Regular cardiac myocyte (primary cell): ENCODE measurements around the gene ANKRD52. TPM values are rescaled to one million over a fixed set of nuclear protein-coding genes. Genes with fewer than 3 reads are reported as not detected.

ENCODE experiments used
- total RNA-seq: library from RNA; depleted of rRNA; stranded (reverse); fragments of >200 nt; gene quantifications from 2 replicates; pipeline ENCODE4 v1.2.3, GENCODE V29; 2014

The ANKRD52 gene
- total RNA-seq, result 14.7 and 18.0 TPM in 2 replicates

DNA sequence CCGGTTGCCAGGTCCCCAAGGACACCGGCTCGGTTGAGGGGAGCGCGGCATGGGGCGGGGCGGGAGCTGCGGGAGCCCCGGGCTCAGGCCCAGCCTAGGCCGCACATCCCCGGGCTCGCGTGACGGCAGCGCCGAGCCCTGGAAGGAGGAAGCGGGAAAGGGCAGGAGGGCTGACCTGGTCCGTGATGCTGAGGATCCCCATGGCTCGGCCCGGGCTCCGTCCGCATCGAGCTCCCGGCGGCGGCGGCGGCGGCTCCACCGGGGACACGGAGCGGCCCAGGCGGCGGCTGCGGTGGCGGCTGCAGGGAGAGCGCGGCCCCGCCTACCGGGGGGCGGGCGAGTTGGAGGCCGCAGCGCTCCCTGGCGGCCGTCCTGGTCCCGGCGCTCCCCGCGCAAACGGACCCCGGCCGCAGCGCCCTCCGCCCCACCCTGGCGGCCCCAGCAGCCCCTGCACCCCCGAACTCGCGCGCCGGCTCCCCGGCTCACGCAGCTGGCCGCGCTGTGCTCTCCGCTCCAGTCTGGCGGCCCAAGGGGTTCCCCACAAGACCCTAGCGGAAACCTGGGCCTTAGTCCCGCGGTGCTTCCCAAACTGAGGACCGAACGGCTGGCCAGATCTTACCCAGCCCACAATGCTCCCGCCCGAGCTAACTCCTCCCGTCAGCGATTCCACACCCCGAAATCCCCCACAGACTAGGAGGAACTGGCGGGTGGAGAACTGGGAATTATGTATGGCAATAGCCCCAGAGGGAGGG, at the start of gene ANKRD52:
Gene ANKRD52, minus strand, starts transcription at position 317 of the 752 bp plus-strand sequence. Its CDS starts 115 bp downstream, at position 202.

DNA sequence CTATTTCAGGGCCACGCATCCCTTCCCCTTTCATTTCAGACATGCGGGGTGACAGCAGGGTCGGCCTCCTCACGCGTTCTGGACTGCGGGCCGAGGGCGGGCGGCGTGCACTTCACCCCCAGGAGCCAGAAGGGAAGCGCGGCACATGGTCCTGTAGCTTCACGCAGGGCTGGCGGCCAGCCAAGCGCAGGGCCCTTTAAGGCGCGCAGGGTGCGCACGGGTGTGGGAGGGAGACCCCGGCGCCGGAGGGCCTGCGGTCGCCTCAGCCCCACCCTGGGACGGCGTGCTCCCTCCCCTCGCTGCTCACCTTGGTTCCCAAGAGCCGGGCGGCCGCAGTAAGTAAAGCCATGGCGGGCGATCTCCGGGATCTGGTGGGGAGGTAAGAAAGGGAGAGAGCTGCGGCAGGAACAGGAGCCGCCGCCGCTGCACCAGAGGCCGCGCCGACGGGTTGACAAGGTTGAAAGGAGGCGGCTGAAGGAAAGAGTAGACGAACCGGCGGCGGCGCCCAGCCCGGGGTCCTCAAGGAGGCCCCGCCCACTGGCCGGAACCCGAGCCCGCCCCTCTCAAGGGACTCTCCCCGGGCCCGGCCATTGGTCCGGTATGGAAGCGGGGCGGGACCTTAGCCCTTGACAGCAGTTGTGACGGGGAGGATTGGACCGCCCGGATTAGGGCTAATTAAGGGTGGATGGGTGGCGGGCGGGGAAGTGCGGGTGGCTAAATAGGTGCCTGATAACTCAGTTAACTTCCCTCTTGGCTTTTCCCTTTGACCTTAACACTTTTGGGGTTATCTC, 41.9 kb upstream of the ANKRD52 start, which contains the start of gene CS:
Gene CS, minus strand, starts transcription at position 478 of the 791 bp plus-strand sequence. Its CDS starts 129 bp downstream, at position 349.

DNA sequence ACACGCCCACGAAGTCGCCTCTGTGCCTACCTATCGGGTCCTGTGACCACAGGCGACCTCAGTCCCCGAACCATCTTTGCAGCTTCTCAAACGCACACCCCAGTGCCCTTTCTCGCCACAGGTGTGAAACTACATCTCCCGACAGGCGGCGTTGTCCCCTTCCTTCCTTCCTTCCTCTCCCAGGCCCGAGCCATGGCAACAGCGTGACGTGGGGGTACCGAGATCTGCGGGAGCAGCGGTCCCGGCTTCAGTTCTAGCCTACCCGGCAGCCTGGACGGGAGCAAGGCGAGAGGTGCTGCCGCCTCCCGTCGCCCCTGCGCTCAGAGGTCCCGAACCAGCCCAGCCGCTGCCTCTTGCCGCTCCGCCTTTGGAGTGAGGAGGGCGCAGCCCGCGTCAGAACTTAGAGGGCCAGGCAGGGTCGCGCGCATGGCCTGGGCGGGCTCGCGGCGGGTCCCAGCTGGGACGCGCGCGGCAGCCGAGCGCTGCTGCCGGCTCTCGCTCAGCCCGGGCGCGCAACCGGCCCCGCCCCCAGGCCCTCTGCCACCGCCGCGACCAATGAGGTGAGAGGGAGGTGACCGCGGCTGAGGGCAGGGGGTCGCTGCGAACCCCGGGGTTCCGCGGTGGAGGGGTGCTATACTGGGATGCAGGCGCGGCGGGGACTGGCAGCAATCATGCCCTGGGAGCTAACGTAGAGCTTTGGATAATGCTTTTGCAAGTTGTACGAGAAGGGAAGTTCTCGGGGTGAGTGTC, 8.7 kb upstream of the ANKRD52 start, which contains the start of gene COQ10A:
Gene COQ10A, plus strand, starts transcription at position 250 of the 750 bp plus-strand sequence. Its CDS starts 177 bp downstream, at position 427.

DNA sequence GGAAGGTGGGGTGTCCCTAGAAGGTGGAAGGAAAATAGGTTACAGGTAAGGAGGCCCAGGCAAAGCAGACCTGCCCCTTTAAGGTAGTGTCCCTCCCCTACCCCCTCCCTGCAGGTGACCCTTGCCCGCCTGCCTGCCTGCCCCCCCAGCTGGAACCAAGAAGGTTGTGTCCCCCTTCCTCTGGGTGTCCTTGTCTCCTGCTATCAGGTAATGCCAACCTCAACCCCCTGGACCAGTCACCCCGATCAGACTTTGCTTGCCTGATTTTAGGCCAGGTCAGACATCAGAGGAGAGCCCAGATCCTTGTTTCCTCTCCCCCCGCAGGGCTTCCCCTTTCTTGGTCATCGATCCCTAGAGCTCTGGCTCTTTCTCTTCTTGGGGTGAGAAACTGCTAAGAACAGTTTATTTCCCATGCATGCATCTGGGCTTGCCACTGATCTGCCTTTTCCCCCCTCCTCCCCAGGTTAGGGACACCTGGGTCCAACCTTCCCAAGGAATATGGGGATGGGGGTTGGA, 28.2 kb downstream of the ANKRD52 start, which contains the start of gene SLC39A5:
Gene SLC39A5, plus strand, starts transcription at position 136 of the 516 bp plus-strand sequence. CDS start 1,224 bp downstream, outside the sequence.

DNA sequence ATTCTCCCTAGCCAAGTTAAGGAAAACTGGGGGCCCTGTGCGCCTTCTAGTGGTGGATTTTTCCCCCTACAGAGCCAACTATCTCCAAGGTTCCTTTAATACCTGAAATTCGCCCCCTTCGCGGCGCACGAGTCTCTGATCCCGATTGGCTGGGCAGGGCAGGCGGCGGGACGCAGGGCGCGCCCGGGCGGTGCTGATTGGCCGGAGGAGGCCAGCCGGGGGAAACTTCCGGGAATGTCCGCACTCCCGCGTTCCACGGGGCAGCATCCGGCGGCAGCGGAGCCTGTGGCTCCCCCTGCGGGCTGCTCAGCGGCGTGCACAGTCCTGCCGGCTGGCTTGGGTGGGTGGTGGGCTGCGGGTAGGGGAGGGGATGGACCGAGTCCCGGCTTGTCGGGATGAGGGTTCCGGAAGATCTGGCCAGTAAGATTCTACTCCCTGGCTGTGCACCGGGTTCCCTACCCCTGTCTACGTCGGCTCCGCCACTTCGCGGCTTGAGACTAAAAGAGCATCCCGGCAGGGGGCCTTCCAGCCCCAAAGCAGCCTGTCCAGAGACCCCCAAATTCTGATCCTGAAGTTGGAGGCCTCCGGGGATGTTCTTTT, 34.0 kb downstream of the ANKRD52 start, which contains the start of gene NABP2:
Gene NABP2, plus strand, starts transcription at position 241 of the 600 bp plus-strand sequence. CDS start 515 bp downstream, outside the sequence.

DNA sequence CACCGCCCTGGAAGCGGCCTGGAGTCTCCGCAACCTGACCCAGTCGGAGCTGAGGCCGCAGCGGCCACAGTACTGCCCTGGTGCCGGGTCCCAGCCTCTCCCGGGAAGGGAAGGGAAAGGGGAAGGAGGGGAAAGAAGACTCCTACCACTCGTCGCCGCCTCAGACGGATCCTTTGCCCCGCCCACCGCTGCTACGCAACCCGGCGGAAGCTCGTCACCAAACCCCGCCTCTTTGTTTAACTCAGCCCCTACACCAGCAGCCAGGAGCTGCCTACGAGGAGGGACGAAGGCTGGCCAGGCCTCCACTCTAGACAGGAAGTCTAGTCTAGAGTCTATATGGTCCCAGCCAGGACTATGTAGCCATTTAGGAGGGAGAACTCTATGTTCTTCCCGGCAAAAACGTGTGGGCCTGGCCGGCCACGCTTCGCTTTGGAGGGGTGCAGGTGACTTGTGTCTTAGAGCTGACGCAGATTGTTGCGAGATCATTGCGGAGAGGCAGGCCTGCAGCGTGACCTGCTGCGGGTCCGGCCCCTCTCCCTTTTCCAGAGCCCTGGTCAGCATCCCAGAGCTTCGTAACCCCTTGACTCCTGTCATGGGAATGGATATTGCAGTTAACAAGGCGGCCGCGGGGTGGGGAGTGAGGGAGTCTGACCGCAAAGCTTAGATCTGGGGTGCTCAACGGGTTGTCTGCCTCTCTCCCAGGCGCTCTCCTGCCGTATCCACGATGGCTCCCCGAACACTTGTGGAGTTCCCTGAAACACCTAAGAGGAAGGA, 36.2 kb downstream of the ANKRD52 start, which contains the start of gene RNF41:
Gene RNF41, minus strand, starts transcription at position 166 of the 774 bp plus-strand sequence. CDS start 7,875 bp downstream, outside the sequence.

DNA sequence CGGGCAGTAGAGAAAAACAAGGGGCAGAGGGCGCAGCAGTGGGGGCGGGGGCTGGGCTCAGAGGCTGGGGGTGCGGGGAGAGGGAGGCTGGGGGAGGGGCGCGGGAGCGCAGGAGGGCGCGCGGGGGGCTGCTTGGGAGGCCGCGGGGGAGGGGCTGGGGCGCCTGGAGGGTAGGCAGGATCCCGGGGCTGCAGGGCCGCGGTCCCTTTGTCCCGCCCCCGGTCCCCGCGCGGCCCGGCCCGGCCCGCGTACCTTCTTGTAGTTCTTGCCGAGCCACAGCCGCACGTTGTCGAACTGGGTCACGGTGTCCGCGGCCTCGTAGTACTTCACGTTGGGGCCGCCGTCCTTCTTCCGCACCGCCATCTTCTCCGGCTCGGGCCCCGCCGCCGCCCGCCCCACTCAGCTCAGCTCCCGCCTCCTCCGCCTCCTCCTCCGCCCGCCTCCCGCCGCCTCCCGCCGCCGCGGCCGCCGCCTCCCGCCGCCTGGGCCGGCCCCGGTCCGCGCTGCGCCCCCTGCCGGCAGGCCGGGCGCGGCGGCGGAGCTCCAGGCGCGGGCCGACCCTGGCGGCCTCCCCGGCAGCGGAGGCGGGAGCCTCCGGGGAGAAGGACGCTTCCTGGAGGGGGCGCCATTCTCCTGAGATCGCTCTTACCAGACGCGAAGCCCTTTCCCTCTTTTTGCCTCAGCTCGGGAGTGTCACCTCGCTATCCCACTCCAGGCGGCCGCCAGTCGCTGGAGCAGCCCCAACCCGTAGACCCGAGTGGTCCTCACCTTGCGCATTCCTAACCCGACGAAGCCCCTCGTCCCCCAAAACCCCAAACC, 68.9 kb downstream of the ANKRD52 start, which contains the start of gene SMARCC2:
Gene SMARCC2, minus strand, starts transcription at position 385 of the 819 bp plus-strand sequence. Its CDS starts 22 bp downstream, at position 363.

Other genes starting within 250 kb of the ANKRD52 start
- gene IKZF4, start 237.3 kb downstream of the ANKRD52 start, total RNA-seq, result 0.58 and 2.0 TPM in 2 replicates
- 664 and 693 TPM in 2 replicates for gene RPS26, start 216.5 kb downstream of the ANKRD52 start, total RNA-seq
- 0.38 and 0.56 TPM in 2 replicates for gene ERBB3, start 178.2 kb downstream of the ANKRD52 start, total RNA-seq
- gene PA2G4, start 153.8 kb downstream of the ANKRD52 start, total RNA-seq, result 84.0 and 204 TPM in 2 replicates
- gene RPL41, start 141.8 kb downstream of the ANKRD52 start, total RNA-seq, result 2,066 and 2,753 TPM in 2 replicates
- 4.0 and 5.6 TPM in 2 replicates for gene ZC3H10, start 140.1 kb downstream of the ANKRD52 start, total RNA-seq
- 303 and 307 TPM in 2 replicates for gene ESYT1, start 130.1 kb downstream of the ANKRD52 start, total RNA-seq
- gene MYL6B, start 105.8 kb downstream of the ANKRD52 start, total RNA-seq, result 35.7 and 60.0 TPM in 2 replicates
- 1,570 and 2,884 TPM in 2 replicates for gene MYL6, start 100.0 kb downstream of the ANKRD52 start, total RNA-seq
- 33.0 and 36.0 TPM in 2 replicates for gene SMARCC2, start 68.9 kb downstream of the ANKRD52 start, total RNA-seq
- 99.3 and 165 TPM in 2 replicates for gene RNF41, start 36.5 kb downstream of the ANKRD52 start, total RNA-seq
- gene NABP2, start 34.0 kb downstream of the ANKRD52 start, total RNA-seq, result 20.9 and 28.8 TPM in 2 replicates
- 0.85 TPM in 1 of 2 replicates, not detected in the other for gene SLC39A5, start 28.3 kb downstream of the ANKRD52 start, total RNA-seq
- 3.3 and 5.9 TPM in 2 replicates for gene COQ10A, start 8.6 kb upstream of the ANKRD52 start, total RNA-seq
- 62.9 and 99.7 TPM in 2 replicates for gene CS, start 41.9 kb upstream of the ANKRD52 start, total RNA-seq
- 93.0 and 106 TPM in 2 replicates for gene CNPY2, start 57.6 kb upstream of the ANKRD52 start, total RNA-seq
- 10.0 and 27.3 TPM in 2 replicates for gene PAN2, start 75.6 kb upstream of the ANKRD52 start, total RNA-seq
- gene IL23A, start 80.5 kb upstream of the ANKRD52 start, total RNA-seq, result 0.28 and 0.38 TPM in 2 replicates
- 105 and 295 TPM in 2 replicates for gene STAT2, start 101.7 kb upstream of the ANKRD52 start, total RNA-seq
- gene APOF, start 104.5 kb upstream of the ANKRD52 start, total RNA-seq, result not detected in 2 replicates
- 4.5 and 33.4 TPM in 2 replicates for gene TIMELESS, start 191.0 kb upstream of the ANKRD52 start, total RNA-seq
- 0.19 TPM in 1 of 2 replicates, not detected in the other for gene MIP, start 196.3 kb upstream of the ANKRD52 start, total RNA-seq
- gene SPRYD4, start 210.2 kb upstream of the ANKRD52 start, total RNA-seq, result 1.1 and 1.5 TPM in 2 replicates
- gene GLS2, start 229.8 kb upstream of the ANKRD52 start, total RNA-seq, result under 0.01 TPM in 1 of 2 replicates, not detected in the other